GM23338 (cell line): Measurements from ENCODE around the gene SNRPA1. TPM values are rescaled to one million over a fixed set of nuclear protein-coding genes. Genes with fewer than 3 reads are reported as not detected.

Experiments
- ATAC-seq: fragments of 200-7000 bp; cut with Tn5 transposase; 3 replicates; pipeline ENCODE4 v1.9.1; 2020
- DNase-seq: peaks from one replicate; pipeline ENCODE4 v3.0.0-alpha.2; 2015; ENCODE audit warnings: low spot score
- H2AFZ ChIP-seq: fragments of 200-600 bp; sonication (generic); 2 replicates; pipeline ENCODE4 v1.8.0; 2016; ENCODE audit warnings: antibody characterized with exemption, mild to moderate bottlenecking, moderate library complexity
- H3F3A ChIP-seq: fragments of 200-600 bp; sonication (generic); replicated peaks from 2 replicates; pipeline ENCODE4 v1.8.0; 2017; ENCODE audit warnings: antibody characterized with exemption, mixed run types, low read depth
- H3K27ac ChIP-seq: fragments of 200-600 bp; sonication (generic); 2 replicates; pipeline ENCODE4 v1.6.1; 2016; ENCODE audit warnings: low read depth
- H3K27me3 ChIP-seq: fragments of 200-600 bp; sonication (generic); 2 replicates; pipeline ENCODE4 v1.8.0; 2016; ENCODE audit warnings: mild to moderate bottlenecking, mixed run types, moderate library complexity; ENCODE audit not compliant: insufficient read depth
- H3K36me3 ChIP-seq: fragments of 200-600 bp; sonication (generic); 2 replicates; pipeline ENCODE4 v1.8.0; 2016; ENCODE audit warnings: mild to moderate bottlenecking; ENCODE audit not compliant: insufficient read depth
- H3K4me1 ChIP-seq: fragments of 200-600 bp; sonication (generic); 2 replicates; pipeline ENCODE4 v1.8.0; 2016; ENCODE audit warnings: mild to moderate bottlenecking, moderate library complexity; ENCODE audit not compliant: insufficient read depth
- H3K4me2 ChIP-seq: fragments of 200-600 bp; sonication (generic); 2 replicates; pipeline ENCODE4 v1.7.1; 2017; ENCODE audit warnings: mixed run types
- H3K4me3 ChIP-seq: fragments of 200-600 bp; sonication (generic); 2 replicates; pipeline ENCODE4 v1.6.1; 2016; ENCODE audit warnings: mixed run types
- H3K79me2 ChIP-seq: fragments of 200-600 bp; sonication (generic); replicated peaks from 2 replicates; pipeline ENCODE4 v1.8.0; 2017; ENCODE audit warnings: mild to moderate bottlenecking; ENCODE audit not compliant: insufficient read depth
- H3K9me2 ChIP-seq: fragments of 200-600 bp; sonication (generic); 2 replicates; pipeline ENCODE4 v1.8.0; 2017; ENCODE audit not compliant: insufficient read depth
- H4K20me1 ChIP-seq: fragments of 200-600 bp; sonication (generic); replicated peaks from 2 replicates; pipeline ENCODE4 v1.8.0; 2017; ENCODE audit warnings: mild to moderate bottlenecking; ENCODE audit not compliant: insufficient read depth
- H3K27ac Mint-ChIP-seq: 2 replicates; pipeline ENCODE4 v1.8.0; 2020; ENCODE audit warnings: inconsistent platforms, mild to moderate bottlenecking, moderate library complexity, mixed read lengths
- H3K27me3 Mint-ChIP-seq: 3 replicates; pipeline ENCODE4 v1.8.0; 2022; ENCODE audit warnings: low read depth, mild to moderate bottlenecking, moderate library complexity, mixed read lengths, inconsistent platforms; ENCODE audit not compliant: insufficient read depth, poor library complexity
- H3K36me3 Mint-ChIP-seq: 3 replicates; pipeline ENCODE4 v1.8.0; 2021; ENCODE audit warnings: low read depth, mild to moderate bottlenecking, inconsistent platforms, moderate library complexity, mixed read lengths
- H3K4me1 Mint-ChIP-seq: 3 replicates; pipeline ENCODE4 v1.8.0; 2020; ENCODE audit warnings: mild to moderate bottlenecking, inconsistent platforms, mixed read lengths
- H3K4me3 Mint-ChIP-seq: 3 replicates; pipeline ENCODE4 v1.8.0; 2021; ENCODE audit warnings: moderate library complexity, mild to moderate bottlenecking, inconsistent platforms, mixed read lengths
- H3K9me3 Mint-ChIP-seq: 3 replicates; pipeline ENCODE4 v1.8.0; 2020; ENCODE audit warnings: moderate library complexity, mild to moderate bottlenecking, inconsistent platforms, mixed read lengths
- EZH2 ChIP-seq: fragments of 200-600 bp; sonication (generic); IDR thresholded peaks from one replicate; pipeline ENCODE4 v1.8.0; 2017; ENCODE audit warnings: antibody characterized with exemption, mild to moderate bottlenecking, low read depth; ENCODE audit not compliant: unreplicated experiment
- STAT1 ChIP-seq: IDR thresholded peaks from one replicate; pipeline ENCODE4 v1.6.1; 2016; ENCODE audit warnings: antibody characterized with exemption; ENCODE audit not compliant: unreplicated experiment
- polyA plus RNA-seq: library from polyadenylated mRNA; unstranded; fragments of >200 nt; fragmentation: Nextera tagmentation; extraction: Ambion mirVana; gene quantifications from 2 replicates; pipeline ENCODE4 v1.2.1, GENCODE V29; 2016
- total RNA-seq: library from RNA; depleted of rRNA; stranded (reverse); fragments of >200 nt; shearing (Covaris generic); gene quantifications from 2 replicates; pipeline ENCODE4 v1.2.3, GENCODE V29; 2014
- TF ChIP-seq, protein P1 (sequence below): fragments of 250-450 bp; sonication (Bioruptor Pico); IDR thresholded peaks from 2 replicates; pipeline ENCODE4 v1.5.0; 2020; ENCODE audit warnings: mild to moderate bottlenecking, moderate library complexity
- TF ChIP-seq, protein P2 (sequence below): IDR thresholded peaks from one replicate; pipeline ENCODE4 v1.6.1; 2018; ENCODE audit warnings: antibody characterized with exemption; ENCODE audit not compliant: unreplicated experiment
- TF ChIP-seq, protein P3 (sequence below), 2 experiments: fragments of 200-600 bp in 1 of 2; sonication (generic) in 1 of 2; conservative IDR thresholded peaks; 2 replicates each; pipeline versions ENCODE4 v1.5.1 to v1.6.1; 2016 to 2017; ENCODE audit warnings: antibody characterized with exemption in 2 of 2, low read depth in 2 of 2, mild to moderate bottlenecking in 2 of 2, moderate library complexity in 1 of 2

SNRPA1 gene
- total and polyA plus RNA-seq, 2 experiments from 2014 or later = 170 to 361 TPM

DNA sequence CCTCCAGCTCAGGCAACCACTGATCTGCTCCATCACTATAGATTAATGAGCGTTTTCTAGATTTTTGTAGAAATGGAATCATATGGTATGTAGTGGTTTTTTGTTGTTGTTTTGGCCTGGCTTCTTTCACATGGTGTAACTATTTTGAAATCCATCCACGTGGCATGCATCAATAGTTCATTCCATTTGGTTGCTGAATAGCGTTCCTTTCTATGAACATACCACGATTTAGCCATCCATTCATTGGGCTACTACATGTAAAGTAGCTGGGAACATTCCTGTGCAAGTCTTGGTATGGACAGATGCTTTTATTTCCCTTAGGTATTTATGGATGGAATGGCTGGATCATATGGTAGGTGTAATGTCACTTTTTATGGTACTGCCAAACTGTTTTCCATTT, 32.5 kb downstream of the SNRPA1 start:
- no peaks in the 10 kb centered on the region for H4K20me1 ChIP-seq
- DNase-seq = no peak
- H3K36me3 ChIP-seq = no peaks in the 10 kb centered on the region
- no peak overlapping the region for H2AFZ ChIP-seq
- no peak for ATAC-seq
- peaks cover 8% of the 10 kb centered on the region; the same call in 1 of the 2 replicates for H3K4me1 ChIP-seq
- Mint-ChIP-seq H3K9me3 (no peaks in the 10 kb centered on the region), H3K4me3 (no peak overlapping the region), H3K4me1 (peaks cover 20% of the 10 kb centered on the region), H3K36me3 (no peaks in the 10 kb centered on the region; the same call in 2 of the 3 replicates), H3K27me3 (peaks cover 15% of the 10 kb centered on the region), H3K27ac (no peak overlapping the region)
- no peak overlapping the region for H3K4me2 ChIP-seq
- H3K79me2 ChIP-seq = no peaks in the 10 kb centered on the region
- H3K27me3 ChIP-seq = no peaks in the 10 kb centered on the region
- no peaks in the 10 kb centered on the region for H3F3A ChIP-seq
- TF ChIP-seq EZH2 = no peak
- H3K9me2 ChIP-seq = no peaks in the 10 kb centered on the region
- no peak overlapping the region for H3K4me3 ChIP-seq
- H3K27ac ChIP-seq = no peak overlapping the region

DNA sequence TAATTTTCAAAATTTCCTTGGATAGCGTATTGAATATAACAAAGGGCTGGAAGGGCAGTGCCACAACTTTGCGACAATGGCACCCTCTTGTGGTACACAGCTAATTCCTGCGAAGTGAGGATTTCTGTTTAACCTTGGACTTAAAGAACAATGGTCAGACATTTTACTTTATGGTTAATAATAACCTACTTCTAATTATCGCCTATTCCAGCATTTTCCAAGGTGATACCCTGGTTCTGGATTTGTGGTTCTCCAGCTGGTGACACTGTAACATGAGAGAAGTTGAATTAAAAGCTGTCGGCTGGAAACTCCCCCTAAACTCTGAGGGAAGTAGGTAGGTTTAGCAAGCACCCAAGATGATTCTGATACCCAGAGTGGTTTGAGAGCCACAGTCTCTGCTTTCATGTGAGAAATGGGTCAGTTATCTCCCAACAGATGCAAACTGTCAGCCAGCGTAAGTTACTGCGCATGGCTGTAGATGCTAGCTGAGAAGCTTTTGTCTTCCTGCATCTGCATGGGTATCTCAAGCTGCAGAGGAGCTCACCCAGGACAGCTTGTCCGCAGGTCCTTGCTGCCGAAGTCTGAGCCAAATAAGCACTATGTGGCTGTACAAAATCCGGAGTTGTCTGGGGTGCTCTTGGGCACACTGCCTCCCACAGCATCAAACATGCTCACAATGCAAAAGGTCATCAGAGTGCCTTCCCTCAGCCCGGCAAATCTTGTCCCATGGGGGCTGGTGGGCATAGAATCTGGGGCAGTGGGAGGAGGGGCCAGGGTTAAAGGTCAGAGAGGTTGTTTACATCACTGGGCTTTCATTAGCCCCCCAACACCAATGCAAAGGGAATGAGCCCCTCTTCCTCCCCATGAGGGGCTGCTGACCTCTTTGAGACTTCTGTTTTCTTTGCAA, 36.6 kb downstream of the SNRPA1 start:
- H3K36me3 Mint-ChIP-seq = no peaks in the 10 kb centered on the region; the same call in 2 of the 3 replicates
- Histone ChIP-seq H2AFZ (peak overlapping the region; percentile 81; the same call in 1 of the 2 replicates), H3K4me1 (no peaks in the 10 kb centered on the region; the same call in none of the 2 replicates), H3K36me3 (no peaks in the 10 kb centered on the region), H4K20me1 (no peaks in the 10 kb centered on the region), H3K79me2 (no peaks in the 10 kb centered on the region), H3K9me2 (no peaks in the 10 kb centered on the region), H3K27ac (no peak overlapping the region), H3K27me3 (peaks cover 5% of the 10 kb centered on the region; the same call in 1 of the 2 replicates), H3F3A (no peaks in the 10 kb centered on the region; the same call in 1 of the 2 replicates), H3K4me3 (no peak overlapping the region), H3K4me2 (no peak overlapping the region)
- no peaks in the 10 kb centered on the region for H3K9me3 Mint-ChIP-seq
- no peak overlapping the region for H3K4me3 Mint-ChIP-seq
- peak; percentile 88 for DNase-seq
- peaks cover 31% of the 10 kb centered on the region for H3K4me1 Mint-ChIP-seq
- no peak overlapping the region; the same call in 1 of the 2 replicates for H3K27ac Mint-ChIP-seq
- peak; percentile 65 for ATAC-seq
- H3K27me3 Mint-ChIP-seq = peaks cover 8% of the 10 kb centered on the region
- TF ChIP-seq, protein P1, sequence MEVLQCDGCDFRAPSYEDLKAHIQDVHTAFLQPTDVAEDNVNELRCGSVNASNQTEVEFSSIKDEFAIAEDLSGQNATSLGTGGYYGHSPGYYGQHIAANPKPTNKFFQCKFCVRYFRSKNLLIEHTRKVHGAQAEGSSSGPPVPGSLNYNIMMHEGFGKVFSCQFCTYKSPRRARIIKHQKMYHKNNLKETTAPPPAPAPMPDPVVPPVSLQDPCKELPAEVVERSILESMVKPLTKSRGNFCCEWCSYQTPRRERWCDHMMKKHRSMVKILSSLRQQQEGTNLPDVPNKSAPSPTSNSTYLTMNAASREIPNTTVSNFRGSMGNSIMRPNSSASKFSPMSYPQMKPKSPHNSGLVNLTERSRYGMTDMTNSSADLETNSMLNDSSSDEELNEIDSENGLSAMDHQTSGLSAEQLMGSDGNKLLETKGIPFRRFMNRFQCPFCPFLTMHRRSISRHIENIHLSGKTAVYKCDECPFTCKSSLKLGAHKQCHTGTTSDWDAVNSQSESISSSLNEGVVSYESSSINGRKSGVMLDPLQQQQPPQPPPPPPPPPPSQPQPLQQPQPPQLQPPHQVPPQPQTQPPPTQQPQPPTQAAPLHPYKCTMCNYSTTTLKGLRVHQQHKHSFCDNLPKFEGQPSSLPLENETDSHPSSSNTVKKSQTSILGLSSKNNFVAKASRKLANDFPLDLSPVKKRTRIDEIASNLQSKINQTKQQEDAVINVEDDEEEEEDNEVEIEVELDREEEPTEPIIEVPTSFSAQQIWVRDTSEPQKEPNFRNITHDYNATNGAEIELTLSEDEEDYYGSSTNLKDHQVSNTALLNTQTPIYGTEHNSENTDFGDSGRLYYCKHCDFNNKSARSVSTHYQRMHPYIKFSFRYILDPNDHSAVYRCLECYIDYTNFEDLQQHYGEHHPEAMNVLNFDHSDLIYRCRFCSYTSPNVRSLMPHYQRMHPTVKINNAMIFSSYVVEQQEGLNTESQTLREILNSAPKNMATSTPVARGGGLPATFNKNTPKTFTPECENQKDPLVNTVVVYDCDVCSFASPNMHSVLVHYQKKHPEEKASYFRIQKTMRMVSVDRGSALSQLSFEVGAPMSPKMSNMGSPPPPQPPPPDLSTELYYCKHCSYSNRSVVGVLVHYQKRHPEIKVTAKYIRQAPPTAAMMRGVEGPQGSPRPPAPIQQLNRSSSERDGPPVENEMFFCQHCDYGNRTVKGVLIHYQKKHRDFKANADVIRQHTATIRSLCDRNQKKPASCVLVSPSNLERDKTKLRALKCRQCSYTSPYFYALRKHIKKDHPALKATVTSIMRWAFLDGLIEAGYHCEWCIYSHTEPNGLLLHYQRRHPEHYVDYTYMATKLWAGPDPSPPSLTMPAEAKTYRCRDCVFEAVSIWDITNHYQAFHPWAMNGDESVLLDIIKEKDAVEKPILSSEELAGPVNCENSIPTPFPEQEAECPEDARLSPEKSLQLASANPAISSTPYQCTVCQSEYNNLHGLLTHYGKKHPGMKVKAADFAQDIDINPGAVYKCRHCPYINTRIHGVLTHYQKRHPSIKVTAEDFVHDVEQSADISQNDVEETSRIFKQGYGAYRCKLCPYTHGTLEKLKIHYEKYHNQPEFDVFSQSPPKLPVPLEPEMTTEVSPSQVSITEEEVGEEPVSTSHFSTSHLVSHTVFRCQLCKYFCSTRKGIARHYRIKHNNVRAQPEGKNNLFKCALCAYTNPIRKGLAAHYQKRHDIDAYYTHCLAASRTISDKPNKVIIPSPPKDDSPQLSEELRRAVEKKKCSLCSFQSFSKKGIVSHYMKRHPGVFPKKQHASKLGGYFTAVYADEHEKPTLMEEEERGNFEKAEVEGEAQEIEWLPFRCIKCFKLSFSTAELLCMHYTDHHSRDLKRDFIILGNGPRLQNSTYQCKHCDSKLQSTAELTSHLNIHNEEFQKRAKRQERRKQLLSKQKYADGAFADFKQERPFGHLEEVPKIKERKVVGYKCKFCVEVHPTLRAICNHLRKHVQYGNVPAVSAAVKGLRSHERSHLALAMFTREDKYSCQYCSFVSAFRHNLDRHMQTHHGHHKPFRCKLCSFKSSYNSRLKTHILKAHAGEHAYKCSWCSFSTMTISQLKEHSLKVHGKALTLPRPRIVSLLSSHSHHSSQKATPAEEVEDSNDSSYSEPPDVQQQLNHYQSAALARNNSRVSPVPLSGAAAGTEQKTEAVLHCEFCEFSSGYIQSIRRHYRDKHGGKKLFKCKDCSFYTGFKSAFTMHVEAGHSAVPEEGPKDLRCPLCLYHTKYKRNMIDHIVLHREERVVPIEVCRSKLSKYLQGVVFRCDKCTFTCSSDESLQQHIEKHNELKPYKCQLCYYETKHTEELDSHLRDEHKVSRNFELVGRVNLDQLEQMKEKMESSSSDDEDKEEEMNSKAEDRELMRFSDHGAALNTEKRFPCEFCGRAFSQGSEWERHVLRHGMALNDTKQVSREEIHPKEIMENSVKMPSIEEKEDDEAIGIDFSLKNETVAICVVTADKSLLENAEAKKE (CRISPR knock-in tag) = no peak
- TF ChIP-seq STAT1 = no peak
- TF ChIP-seq, protein P2, sequence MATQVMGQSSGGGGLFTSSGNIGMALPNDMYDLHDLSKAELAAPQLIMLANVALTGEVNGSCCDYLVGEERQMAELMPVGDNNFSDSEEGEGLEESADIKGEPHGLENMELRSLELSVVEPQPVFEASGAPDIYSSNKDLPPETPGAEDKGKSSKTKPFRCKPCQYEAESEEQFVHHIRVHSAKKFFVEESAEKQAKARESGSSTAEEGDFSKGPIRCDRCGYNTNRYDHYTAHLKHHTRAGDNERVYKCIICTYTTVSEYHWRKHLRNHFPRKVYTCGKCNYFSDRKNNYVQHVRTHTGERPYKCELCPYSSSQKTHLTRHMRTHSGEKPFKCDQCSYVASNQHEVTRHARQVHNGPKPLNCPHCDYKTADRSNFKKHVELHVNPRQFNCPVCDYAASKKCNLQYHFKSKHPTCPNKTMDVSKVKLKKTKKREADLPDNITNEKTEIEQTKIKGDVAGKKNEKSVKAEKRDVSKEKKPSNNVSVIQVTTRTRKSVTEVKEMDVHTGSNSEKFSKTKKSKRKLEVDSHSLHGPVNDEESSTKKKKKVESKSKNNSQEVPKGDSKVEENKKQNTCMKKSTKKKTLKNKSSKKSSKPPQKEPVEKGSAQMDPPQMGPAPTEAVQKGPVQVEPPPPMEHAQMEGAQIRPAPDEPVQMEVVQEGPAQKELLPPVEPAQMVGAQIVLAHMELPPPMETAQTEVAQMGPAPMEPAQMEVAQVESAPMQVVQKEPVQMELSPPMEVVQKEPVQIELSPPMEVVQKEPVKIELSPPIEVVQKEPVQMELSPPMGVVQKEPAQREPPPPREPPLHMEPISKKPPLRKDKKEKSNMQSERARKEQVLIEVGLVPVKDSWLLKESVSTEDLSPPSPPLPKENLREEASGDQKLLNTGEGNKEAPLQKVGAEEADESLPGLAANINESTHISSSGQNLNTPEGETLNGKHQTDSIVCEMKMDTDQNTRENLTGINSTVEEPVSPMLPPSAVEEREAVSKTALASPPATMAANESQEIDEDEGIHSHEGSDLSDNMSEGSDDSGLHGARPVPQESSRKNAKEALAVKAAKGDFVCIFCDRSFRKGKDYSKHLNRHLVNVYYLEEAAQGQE = no peak
- TF ChIP-seq, protein P3, sequence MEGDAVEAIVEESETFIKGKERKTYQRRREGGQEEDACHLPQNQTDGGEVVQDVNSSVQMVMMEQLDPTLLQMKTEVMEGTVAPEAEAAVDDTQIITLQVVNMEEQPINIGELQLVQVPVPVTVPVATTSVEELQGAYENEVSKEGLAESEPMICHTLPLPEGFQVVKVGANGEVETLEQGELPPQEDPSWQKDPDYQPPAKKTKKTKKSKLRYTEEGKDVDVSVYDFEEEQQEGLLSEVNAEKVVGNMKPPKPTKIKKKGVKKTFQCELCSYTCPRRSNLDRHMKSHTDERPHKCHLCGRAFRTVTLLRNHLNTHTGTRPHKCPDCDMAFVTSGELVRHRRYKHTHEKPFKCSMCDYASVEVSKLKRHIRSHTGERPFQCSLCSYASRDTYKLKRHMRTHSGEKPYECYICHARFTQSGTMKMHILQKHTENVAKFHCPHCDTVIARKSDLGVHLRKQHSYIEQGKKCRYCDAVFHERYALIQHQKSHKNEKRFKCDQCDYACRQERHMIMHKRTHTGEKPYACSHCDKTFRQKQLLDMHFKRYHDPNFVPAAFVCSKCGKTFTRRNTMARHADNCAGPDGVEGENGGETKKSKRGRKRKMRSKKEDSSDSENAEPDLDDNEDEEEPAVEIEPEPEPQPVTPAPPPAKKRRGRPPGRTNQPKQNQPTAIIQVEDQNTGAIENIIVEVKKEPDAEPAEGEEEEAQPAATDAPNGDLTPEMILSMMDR (conservative IDR thresholded peaks at IDR 0.05; ENCODE audit: low read depth in 2 of 2) = peak; percentile 90 to 99
